Hippocampal formation (tissue), 2 donors: ENCODE data around the gene RCAN3.
A peak's percentile ranks its signal among the peaks of the same experiment; 100 is the strongest.

Source experiments
- DNase-seq, 2 donors: peaks; one replicate each; lab custom pipeline; 2025; lab: John Stamatoyannopoulos, UW

Gene RCAN3

DNA sequence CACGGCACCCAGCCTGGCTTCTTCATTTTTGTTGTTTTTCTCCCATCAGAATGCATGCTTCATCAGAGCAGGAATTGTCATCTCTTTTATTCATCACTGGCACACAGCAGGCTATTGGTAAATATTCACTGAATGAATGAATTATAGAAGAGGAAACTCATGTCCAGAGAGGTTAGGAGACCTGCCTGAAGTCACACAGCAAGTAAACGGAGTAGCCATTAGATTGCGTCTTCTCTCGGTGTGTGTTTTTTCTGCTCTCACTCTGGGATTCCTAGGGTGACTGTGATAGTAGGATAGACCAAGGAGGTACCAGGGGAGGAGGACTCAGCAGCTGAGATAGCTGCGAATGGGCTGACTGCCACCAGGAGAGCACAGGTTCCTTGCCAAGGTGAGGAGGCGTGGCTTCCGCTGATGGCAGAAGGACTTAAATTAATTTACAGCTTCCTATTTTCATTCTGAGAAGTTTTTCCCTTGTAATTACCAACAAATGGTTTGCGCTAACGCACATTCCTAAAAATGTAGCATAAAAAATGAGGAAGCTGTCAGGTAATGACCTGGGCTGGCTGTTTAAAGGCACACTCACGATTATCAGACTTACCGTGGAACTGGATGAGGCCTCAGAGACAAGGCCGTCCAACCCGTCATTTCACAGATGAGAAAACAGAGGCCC, 48.8 kb downstream of the RCAN3 start:
- no peak for DNase-seq

DNA sequence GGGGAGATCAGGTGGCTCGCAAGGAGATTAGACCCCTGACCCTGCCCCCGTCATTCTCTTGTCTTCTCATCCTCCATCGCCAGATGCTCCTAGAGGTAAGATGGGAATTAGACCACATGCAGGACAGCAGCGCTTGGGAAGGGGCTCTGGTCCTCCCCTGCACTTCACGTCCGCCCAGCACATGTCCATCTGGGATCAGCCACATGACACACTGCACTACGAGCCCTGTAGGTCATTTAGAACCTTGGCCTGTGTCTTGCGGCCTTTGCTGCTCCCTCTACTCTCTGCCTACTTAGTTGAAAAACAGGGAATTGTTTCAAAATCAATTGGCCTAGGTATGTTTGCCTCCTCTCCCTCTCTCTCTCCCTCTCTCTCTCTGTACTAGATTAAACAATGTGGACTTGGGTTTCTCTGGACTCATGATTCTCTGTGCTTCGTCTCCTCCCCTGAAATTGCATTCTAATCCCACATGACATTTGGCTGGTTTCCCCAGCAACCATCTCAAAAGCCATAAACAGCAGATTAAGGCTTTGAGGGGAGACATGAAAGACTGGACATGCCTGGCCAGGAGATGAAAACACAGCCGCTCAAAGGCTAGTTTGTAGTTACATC, 49.4 kb downstream of the RCAN3 start:
- DNase-seq: no peak

DNA sequence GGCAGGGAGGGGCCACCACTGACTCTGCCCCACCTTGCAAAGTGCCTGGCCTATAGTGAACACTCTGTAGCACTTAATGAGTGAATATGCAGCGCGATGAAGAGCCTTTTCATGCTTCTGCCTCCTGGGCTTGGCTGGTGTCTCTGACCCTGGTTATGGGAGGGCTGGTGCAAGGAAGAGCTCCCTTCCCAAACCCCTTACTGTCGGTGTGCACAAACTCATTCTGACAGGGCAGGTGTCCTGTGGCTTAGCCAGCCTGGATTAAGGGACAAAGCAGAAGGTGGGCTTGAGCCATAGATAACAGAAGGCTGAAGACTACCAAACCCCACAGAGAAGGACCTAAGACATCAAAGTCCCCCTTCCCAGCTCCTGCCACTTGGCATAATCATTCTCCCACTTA, 51.3 kb downstream of the RCAN3 start:
- no peak for DNase-seq

DNA sequence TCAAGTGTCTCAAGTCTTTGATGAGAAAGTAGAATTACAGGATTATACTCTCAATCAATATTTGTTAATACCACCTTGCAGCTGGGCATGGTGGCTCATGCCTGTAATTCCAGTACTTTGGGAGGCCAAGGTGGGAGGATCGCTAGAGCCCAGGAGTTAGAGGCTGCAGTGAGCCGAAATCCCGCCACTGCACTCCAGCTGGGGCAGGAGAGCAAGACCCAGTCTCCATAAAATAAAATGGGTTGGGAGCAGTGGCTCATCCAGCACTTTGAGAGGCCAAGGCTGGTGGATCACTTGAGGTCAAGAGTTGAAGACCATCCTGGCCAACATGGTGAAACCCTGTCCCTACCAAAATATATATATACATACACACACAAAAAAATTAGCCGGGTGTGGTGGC, 52.1 kb downstream of the RCAN3 start:
- no peak for DNase-seq

DNA sequence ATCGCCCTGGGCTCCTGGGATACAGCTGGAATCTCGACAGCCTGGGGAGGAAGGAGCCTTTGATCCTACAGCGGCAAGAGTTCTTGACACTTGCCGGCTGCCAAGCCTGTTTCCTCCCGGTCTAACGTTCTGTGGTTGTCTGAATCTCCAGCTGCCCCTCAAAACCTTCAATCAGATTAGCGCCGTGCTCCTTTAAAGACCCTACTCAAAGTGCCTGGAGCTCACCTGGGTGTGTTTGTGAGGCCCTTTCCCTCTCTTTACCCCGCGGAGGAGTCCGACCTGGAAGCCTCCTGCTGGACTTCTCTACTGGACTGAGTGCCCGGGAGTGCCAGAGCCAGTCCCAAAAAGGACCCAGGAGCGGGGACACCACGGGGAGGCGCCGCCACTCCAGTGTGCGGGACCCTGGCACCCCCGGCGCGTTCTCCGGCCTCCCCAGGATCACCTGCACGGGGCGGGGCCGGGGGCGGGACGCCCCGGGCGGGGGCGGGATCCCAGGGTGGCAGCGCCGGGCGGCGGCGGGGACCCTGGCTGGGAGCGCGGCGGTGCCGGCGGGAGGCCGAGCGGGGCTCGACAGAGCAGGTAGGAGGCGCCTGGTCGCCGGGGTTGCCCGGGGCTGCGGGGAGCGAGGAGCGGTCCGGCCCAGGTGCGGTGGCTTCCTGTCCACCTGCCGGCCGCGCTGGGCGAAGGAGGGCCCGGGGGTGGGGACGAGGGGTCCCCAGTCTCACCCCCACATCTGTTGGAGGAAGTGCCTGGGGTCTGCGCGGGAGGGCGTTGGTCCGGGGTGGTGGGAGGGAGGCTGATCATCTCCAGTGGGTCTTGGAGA, 53.2 kb downstream of the RCAN3 start, which contains the start of gene NCMAP:
Gene NCMAP (plus strand): TSS at position 497 of the 823 bp plus-strand sequence. CDS start 39,344 bp downstream, outside the sequence.
- DNase-seq: no peak

DNA sequence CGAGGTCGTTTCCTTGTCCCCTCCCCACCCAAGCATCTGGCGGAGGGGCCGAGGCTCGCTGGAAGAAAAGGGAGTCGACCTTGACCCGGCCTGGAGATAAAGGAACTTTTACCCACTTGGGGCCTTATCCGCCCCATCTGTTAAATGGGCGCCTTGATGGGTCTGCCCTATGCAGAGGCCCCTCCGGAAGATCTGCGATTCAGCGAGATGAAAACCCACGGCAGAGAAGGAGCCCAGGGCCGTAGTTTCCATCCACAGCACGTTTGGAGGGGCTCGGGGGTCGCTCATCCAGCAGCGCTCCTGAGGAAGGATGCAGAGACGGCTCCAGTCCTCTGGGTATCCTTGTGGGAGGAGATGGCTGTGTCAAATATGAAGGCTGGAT, 53.8 kb downstream of the RCAN3 start:
- no peak for DNase-seq

DNA sequence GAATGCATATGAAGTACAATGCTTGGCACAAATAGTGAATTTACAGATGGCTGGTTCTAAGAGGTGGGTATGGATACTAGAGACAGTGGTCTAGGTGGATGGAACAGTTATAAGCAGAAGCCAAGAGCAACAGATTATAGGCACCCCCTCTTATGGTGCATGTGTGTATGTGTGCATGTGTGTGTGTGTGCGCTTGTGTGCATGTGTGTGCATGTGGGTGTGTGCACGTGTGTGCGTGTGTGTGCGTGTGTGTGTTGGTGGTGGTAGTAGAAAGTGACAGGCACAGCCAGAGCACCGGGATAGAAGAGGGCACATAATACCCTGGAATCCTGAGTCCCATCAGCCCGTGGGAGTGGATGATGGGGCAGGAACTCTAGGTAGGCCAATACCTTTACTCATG, 54.6 kb downstream of the RCAN3 start:
- DNase-seq: no peak

DNA sequence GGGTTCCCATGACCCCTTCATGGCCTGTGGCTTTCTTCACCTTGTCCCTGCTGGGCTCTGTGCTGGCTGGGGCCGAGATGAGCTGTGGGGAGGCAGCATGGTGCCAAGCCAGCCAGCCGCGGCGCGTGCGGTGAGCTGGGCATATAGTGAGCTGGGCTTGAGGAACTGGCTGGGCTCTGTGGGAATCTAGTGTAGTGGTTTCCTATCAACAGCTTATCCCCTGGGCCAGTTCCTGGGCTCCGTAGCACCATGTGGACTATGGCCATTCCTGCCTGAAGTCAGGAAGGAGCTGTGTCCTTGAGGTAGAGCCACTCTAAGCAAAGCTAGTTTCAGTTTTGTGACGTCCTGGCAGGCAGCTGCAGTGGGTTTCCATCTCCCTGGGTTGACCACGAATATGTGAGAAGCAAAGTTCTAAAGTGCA, 55.1 kb downstream of the RCAN3 start:
- DNase-seq: no peak

DNA sequence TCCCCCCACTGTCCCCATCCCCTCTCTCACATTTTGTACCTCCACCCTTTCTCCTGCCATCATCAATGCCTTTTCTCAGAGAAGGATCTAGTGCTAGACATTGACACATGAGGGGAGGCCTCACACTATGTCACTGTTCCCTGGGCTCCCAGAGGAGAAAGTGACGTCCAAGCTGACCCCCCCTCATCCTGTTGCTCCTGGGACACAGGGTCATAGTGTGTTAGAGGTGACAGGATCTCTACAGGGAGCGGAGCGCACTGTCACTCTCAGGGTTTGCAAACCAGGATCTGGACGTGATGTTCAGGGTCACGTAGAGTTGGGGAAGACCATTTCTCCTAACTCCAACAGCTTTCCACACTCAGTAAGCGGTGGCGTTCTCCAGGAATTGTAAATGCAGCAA, 55.8 kb downstream of the RCAN3 start:
- no peak for DNase-seq

DNA sequence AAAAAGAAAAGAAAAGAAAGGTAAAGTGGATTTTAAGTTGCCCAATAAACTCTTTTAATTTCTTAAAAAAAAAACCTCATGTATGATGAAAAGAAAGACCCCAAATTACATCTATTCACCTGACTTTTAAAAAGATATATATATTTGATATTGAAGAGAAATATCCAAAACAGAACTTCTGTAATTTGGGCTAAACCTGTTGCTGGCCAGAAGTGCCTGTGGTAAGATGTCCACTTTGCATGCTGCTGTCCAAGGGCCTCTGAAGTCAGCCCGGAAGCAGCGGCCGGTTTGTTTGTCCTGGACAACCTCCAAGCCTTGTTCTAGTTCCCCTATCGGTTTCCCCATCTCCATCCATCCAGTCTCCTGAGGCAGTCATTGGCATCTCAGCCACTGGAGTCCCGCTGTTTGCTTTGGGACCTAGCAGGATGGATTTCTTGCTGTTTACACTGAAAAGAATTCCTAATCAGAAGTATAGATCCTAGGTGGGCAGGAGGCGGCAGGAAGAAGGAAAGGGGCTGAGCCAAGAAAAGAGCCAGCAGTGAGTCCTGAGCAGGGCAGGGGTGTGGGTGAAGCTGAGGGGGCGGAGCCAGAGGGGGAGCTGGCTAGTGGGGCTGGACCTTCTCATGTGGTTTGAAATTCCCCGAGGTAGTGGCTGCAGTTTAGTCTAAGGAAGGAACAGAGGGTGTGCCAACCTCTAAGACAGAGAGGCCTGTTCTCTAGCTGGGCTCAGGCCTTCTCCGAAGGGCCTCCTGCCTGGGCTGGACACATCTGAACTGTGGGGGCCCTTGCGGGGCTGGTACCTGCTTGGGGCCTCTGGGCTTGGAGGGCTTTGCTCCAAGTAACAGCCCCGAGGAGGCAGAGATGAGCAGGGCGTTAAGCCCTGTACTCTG, 56.5 kb downstream of the RCAN3 start:
- DNase-seq: peak; percentile 46 to 69

DNA sequence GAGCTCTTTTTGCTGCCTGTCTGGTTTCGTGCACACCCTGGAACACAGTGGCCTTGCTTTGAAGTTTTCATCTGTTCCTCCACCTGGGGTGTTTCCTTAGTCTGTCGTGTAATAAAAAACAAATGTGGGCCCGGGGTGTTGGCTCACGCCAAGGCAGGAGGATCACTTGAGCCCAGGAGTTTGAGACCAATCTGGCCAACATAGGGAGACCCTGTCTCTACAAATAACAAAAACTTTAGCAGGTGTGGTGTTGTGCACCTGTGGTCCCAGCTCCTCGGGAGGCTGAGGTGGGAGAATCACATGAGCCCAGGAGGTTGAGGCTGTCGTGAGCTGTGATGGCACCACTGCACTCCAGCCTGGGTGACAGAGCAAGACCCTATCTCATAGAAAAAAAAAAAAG, 57.7 kb downstream of the RCAN3 start:
- no peak for DNase-seq

DNA sequence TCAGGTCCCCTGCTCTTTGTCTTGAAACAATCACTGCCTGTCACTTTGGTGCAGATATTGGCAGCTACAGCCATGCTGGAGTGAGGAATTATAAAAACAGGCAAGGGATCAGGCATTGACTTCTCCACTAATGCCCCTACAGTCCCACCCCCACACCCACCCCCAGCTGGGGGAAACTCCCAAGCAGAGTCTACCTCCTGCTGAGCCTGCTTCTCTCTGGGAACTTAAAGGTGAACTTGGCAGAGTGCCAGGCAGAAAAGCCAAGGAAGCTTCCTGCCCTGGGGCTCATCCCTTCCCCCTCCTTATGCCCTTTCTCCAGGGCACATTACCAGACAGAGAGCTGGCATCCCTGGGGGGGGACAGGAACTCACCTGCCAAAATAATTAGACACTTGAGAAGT, 60.0 kb downstream of the RCAN3 start:
- no peak for DNase-seq

DNA sequence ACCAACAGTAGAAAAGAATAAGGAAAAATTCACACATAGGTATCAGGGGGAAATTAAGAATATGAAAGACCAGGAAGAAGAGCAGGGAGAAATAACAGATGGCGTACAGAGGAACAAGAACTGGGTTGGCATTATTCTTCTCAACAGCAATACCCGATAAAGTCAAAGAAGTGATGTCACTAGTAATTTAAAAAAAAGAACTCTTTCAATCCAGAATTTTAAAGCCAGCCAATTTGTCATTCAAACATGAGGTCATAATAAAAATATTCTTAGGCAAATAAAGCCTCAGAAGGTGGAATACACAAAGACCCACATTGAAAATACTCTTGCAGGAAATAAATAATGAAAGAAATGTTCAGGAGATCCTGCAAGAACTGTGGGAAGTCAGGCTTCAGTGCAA, 62.1 kb downstream of the RCAN3 start:
- DNase-seq: no peak

DNA sequence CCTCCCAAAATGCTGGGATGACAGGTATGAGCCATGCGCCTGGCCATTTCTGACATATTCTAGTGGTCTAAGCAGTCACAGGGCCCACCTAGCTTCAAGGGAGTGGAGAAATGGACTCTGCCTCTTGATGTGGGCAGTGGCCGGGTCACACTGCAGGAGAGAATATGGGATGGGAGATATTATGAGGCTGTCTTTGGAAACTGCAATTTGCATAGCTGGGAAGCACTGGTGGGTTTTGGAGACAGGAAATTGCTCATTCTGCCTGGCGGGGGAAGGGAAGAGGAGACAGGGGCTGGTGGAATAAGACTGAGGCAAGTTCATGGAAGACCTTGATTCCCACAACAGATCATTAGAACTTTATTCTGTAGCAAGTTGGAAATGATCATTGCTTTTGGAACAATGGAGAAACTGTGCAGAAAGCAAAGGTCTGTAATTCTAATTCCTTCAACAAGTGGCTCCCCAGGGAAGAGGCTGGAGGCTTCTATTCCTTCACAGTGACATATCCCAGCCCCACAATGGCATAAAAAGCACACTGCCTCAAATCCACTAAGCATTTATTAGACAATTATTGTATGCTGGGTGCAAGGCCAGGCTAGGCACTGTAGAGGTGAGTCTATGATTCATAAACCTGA, 63.7 kb downstream of the RCAN3 start:
- DNase-seq: no peak

DNA sequence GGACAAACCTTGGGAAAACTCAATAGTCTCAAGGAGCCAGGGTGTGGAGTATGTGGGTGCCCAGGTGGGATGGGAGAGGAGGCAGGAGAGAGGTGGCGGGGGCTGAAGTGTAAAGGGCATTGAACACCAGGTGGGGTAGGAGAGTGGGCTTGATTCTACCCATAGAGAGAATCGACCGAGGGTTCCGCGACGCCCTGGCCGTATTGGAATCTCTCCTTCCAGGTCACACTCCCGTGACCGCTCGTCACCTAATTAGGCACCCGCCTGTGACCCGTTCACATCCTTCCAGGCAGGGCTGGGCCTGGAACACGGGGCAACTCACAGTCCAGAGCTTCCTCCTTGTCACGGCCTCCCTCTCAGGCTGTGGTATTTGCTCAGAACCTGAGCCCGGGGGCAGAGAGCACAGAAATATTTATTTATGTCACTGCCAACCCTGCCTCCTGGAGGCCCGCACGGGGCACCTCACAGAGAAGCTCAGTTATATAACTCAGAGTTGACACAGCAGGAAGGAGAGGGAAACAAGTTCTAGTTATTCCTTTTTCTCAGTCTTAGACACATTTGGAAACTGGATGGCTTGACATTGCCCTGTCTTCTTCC, 65.3 kb downstream of the RCAN3 start:
- DNase-seq: no peak

DNA sequence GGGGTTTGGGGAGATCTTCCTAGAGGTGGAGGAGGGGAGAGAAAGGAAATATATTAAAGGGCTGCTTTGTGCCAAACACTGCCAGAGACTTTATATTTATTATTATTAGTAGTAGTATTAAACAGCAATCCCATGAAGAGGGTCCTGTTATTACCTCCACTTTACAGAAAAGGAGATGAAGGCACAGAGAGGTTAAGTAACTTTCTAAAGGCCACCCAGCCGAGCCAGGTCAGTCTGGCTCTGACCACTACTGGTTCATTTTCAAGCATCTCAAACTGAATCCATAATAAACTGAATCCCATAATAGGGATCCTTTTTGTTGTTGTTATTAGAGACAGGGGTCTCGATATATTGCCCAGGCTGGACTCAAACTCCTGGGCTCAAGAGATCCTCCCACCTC, 65.8 kb downstream of the RCAN3 start:
- no peak for DNase-seq

DNA sequence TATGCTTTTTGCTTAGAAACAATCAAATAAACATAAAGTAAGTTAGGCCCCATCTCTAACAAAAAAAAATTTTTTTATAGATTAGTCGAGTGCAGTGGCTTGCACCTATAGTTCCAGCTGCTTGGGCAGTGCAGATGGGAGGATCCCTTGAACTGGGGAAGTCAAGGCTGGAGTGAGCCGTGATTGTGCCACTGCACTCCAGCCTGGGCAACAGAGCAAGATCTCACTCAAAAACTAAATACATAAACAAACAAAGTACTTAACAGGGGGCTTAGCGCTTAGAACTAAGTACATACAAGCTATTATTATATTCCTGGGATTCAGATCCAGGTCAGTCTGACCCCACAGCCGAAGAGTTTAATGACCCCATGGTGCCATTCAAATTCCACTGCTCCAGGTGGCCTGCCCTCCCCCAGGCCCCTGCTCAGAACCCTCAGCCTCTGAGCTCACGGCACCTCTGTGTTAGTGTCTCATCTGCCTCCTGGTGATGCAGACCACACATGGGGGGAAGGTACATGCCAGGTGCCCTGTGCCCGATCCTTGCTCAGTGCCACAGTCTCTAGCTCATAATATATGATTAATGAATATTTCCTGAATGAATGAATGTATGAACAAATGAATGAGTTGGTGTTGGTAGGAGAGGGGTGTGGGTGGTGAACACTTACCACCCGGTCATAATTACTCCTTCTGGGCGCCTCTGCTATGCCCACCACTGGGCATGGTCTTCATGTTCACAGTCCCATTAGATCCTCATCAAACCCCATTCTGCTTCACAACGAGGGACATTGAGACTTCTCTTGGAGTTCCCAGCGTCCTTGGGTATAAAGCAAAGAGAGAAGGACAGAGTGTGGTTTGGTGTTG, 67.9 kb downstream of the RCAN3 start:
- DNase-seq: no peak

DNA sequence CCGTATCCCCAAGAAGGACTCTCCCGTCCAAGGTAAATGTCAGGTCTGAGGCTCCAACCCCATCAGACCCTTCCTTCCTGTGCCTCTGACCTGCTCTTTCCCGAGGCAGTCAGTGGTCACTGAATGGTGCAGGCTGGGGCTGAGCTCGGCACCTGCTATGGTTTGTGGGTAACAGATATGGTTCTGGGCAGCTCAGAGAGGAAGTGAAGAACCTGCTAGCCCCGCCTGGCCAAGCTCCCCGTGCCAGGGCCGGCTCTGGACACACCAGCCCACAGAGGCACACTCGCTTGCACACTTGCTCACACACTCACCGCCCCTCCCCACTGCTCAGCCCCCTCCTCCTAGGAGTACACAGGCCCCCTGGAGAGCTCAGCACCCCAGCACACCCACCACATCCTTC, 69.7 kb downstream of the RCAN3 start:
- no peak for DNase-seq

DNA sequence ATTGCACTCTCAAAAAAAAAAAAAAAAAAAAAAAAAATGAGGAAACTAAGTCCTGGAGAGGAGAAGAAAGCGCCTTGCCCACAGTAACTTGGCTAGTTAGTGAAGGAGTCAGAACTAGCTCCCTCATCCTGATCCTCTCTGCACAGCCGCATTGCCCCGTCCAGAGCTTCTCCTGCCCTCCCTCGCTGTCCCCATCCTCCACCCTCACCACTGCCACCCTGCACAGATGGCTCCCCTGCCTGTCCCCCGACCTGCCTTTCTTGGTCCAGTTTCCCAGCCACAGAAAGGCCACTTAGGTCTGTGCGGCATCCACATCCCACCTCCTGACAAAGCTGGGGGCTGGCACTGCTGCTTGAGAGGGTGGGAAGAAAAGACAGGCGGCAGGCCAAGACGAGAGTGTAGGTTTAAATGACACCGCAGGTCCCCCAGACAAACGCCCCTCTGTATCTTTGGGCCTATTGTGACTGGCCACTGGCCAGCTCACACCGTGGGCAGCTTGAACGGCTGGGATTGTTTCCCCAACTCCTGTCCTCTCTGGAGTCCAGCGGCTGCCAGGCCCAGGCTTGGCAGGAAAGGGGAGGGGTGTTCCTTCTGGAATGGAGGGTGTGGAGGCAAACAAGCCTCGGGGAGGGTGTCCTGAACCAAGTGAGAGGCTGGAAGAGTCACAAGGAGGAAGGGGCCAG, 73.4 kb downstream of the RCAN3 start:
- peak in 1 of 2 donors; percentile 35 for DNase-seq

DNA sequence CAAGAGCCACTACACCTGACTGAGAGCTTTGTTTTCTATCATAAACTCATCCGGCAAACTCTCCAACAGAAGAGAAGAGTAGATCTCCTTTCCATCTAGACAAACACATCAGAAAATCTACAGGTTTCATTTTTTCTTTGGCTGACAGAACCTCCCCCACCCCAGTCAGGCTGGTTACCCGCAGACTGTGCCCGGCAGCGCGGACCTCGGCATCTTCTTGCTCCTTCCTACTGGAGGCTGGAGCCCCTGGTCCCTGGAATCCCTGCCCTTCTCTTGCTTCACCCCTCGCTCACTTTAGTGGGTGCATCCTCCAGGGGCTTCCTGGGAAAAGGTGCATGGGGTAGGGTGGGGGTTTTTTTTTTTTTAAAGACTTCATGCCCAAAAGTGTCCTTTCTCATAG, 76.2 kb downstream of the RCAN3 start:
- DNase-seq: no peak
